GM23338 (cell line): ENCODE data around the gene SFMBT2. TPM values are rescaled to one million over a fixed set of nuclear protein-coding genes. Genes with fewer than 3 reads are reported as not detected.
A peak's percentile ranks its signal among the peaks of the same experiment; 100 is the strongest.

Experiments used
- ATAC-seq: fragments of 200-7000 bp; cut with Tn5 transposase; 3 replicates; pipeline ENCODE4 v1.9.1; 2020
- DNase-seq: peaks from one replicate; pipeline ENCODE4 v3.0.0-alpha.2; 2015; ENCODE audit warnings: low spot score
- H2AFZ ChIP-seq: fragments of 200-600 bp; sonication (generic); 2 replicates; pipeline ENCODE4 v1.8.0; 2016; ENCODE audit warnings: antibody characterized with exemption, mild to moderate bottlenecking, moderate library complexity
- H3F3A ChIP-seq: fragments of 200-600 bp; sonication (generic); replicated peaks from 2 replicates; pipeline ENCODE4 v1.8.0; 2017; ENCODE audit warnings: antibody characterized with exemption, mixed run types, low read depth
- H3K27ac ChIP-seq: fragments of 200-600 bp; sonication (generic); 2 replicates; pipeline ENCODE4 v1.6.1; 2016; ENCODE audit warnings: low read depth
- H3K27me3 ChIP-seq: fragments of 200-600 bp; sonication (generic); 2 replicates; pipeline ENCODE4 v1.8.0; 2016; ENCODE audit warnings: mild to moderate bottlenecking, mixed run types, moderate library complexity; ENCODE audit not compliant: insufficient read depth
- H3K36me3 ChIP-seq: fragments of 200-600 bp; sonication (generic); 2 replicates; pipeline ENCODE4 v1.8.0; 2016; ENCODE audit warnings: mild to moderate bottlenecking; ENCODE audit not compliant: insufficient read depth
- H3K4me1 ChIP-seq: fragments of 200-600 bp; sonication (generic); 2 replicates; pipeline ENCODE4 v1.8.0; 2016; ENCODE audit warnings: mild to moderate bottlenecking, moderate library complexity; ENCODE audit not compliant: insufficient read depth
- H3K4me2 ChIP-seq: fragments of 200-600 bp; sonication (generic); 2 replicates; pipeline ENCODE4 v1.7.1; 2017; ENCODE audit warnings: mixed run types
- H3K4me3 ChIP-seq: fragments of 200-600 bp; sonication (generic); 2 replicates; pipeline ENCODE4 v1.6.1; 2016; ENCODE audit warnings: mixed run types
- H3K79me2 ChIP-seq: fragments of 200-600 bp; sonication (generic); replicated peaks from 2 replicates; pipeline ENCODE4 v1.8.0; 2017; ENCODE audit warnings: mild to moderate bottlenecking; ENCODE audit not compliant: insufficient read depth
- H3K9me2 ChIP-seq: fragments of 200-600 bp; sonication (generic); 2 replicates; pipeline ENCODE4 v1.8.0; 2017; ENCODE audit not compliant: insufficient read depth
- H4K20me1 ChIP-seq: fragments of 200-600 bp; sonication (generic); replicated peaks from 2 replicates; pipeline ENCODE4 v1.8.0; 2017; ENCODE audit warnings: mild to moderate bottlenecking; ENCODE audit not compliant: insufficient read depth
- H3K27ac Mint-ChIP-seq: 2 replicates; pipeline ENCODE4 v1.8.0; 2020; ENCODE audit warnings: inconsistent platforms, mild to moderate bottlenecking, moderate library complexity, mixed read lengths
- H3K27me3 Mint-ChIP-seq: 3 replicates; pipeline ENCODE4 v1.8.0; 2022; ENCODE audit warnings: low read depth, mild to moderate bottlenecking, moderate library complexity, mixed read lengths, inconsistent platforms; ENCODE audit not compliant: insufficient read depth, poor library complexity
- H3K36me3 Mint-ChIP-seq: 3 replicates; pipeline ENCODE4 v1.8.0; 2021; ENCODE audit warnings: low read depth, mild to moderate bottlenecking, inconsistent platforms, moderate library complexity, mixed read lengths
- H3K4me1 Mint-ChIP-seq: 3 replicates; pipeline ENCODE4 v1.8.0; 2020; ENCODE audit warnings: mild to moderate bottlenecking, inconsistent platforms, mixed read lengths
- H3K4me3 Mint-ChIP-seq: 3 replicates; pipeline ENCODE4 v1.8.0; 2021; ENCODE audit warnings: moderate library complexity, mild to moderate bottlenecking, inconsistent platforms, mixed read lengths
- H3K9me3 Mint-ChIP-seq: 3 replicates; pipeline ENCODE4 v1.8.0; 2020; ENCODE audit warnings: moderate library complexity, mild to moderate bottlenecking, inconsistent platforms, mixed read lengths
- EZH2 ChIP-seq: fragments of 200-600 bp; sonication (generic); IDR thresholded peaks from one replicate; pipeline ENCODE4 v1.8.0; 2017; ENCODE audit warnings: antibody characterized with exemption, mild to moderate bottlenecking, low read depth; ENCODE audit not compliant: unreplicated experiment
- EZH2phosphoT487 ChIP-seq: fragments of 200-600 bp; sonication (generic); IDR thresholded peaks from one replicate; pipeline ENCODE4 v1.8.1; 2018; ENCODE audit warnings: antibody characterized with exemption; ENCODE audit not compliant: unreplicated experiment
- NANOG ChIP-seq: IDR thresholded peaks from 2 replicates; pipeline ENCODE4 v1.6.1; 2016; ENCODE audit warnings: antibody characterized with exemption, borderline replicate concordance
- POLR2AphosphoS5 ChIP-seq: IDR thresholded peaks from 2 replicates; pipeline ENCODE4 v1.6.1; 2016; ENCODE audit warnings: antibody characterized with exemption, low read depth
- STAT1 ChIP-seq: IDR thresholded peaks from one replicate; pipeline ENCODE4 v1.6.1; 2016; ENCODE audit warnings: antibody characterized with exemption; ENCODE audit not compliant: unreplicated experiment
- ZNF114 ChIP-seq: fragments of 250-450 bp; sonication (Bioruptor Pico); IDR thresholded peaks from 2 replicates; pipeline ENCODE4 v1.5.0; 2020; ENCODE audit warnings: mild to moderate bottlenecking, moderate library complexity
- ZNF331 ChIP-seq: fragments of 250-450 bp; sonication (Bioruptor Pico); IDR thresholded peaks from 2 replicates; pipeline ENCODE4 v1.5.0; 2020; ENCODE audit warnings: low read depth, mild to moderate bottlenecking, moderate library complexity
- ZNF462 ChIP-seq: fragments of 250-450 bp; sonication (Bioruptor Pico); IDR thresholded peaks from 2 replicates; pipeline ENCODE4 v1.5.0; 2020; ENCODE audit warnings: mild to moderate bottlenecking, moderate library complexity
- polyA plus RNA-seq: library from polyadenylated mRNA; unstranded; fragments of >200 nt; fragmentation: Nextera tagmentation; extraction: Ambion mirVana; gene quantifications from 2 replicates; pipeline ENCODE4 v1.2.1, GENCODE V29; 2016
- total RNA-seq: library from RNA; depleted of rRNA; stranded (reverse); fragments of >200 nt; shearing (Covaris generic); gene quantifications from 2 replicates; pipeline ENCODE4 v1.2.3, GENCODE V29; 2014

Gene SFMBT2
- total and polyA plus RNA-seq, 2 experiments from 2014 or later, result 2.7 to 6.7 TPM

DNA sequence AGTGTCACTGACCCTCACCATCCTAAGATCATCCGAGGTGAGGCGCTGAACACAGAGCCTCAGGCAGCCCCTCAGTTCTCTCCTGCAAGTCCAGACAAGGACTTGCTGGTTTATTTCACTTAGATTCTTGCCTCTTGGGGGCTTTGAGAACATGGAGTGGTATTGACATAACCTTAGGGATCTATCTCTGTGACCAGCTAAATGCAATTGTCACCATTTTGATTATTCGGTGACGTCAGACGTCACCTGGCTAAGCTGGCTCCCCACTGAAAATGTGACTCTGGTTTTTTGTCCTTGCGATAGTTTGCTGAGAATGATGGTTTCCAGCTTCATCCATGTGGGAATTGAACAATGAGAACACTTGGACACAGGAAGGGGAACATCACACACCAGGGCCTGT lies 49.2 kb upstream of the SFMBT2 start (continued):
- TF ChIP-seq ZNF462 (no peak), STAT1 (no peak), ZNF331 (CRISPR knock-in tag) (no peak), EZH2phosphoT487 (no peak), POLR2AphosphoS5 (no peak), ZNF114 (no peak), NANOG (no peak)

DNA sequence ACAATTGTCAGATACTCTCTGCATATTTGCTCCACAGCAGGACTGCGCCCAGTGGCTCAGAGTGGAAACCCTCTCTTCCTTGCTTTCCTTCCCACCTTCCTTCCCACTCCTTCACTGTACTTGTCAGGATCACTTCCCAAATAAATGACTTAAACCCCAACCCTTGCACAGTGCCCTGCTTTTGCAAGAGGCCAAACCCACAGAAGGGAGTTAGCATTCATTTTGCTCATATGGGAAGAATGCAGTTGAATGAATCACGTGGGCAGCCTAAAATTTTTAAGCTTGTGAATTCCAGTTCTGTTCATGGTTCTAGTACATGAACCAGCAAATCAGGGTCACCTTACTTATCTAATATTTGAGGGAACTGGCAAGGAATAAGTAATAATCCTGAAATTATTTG lies 47.7 kb upstream of the SFMBT2 start:
- no peaks in the 10 kb centered on the region for H3K36me3 ChIP-seq
- H3K4me1 ChIP-seq, result no peaks in the 10 kb centered on the region
- H3F3A ChIP-seq, result no peaks in the 10 kb centered on the region
- Mint-ChIP-seq H3K9me3 (peaks cover 5% of the 10 kb centered on the region), H3K4me1 (peaks cover 3% of the 10 kb centered on the region; the same call in 2 of the 3 replicates), H3K4me3 (no peak overlapping the region), H3K36me3 (peaks cover 3% of the 10 kb centered on the region; the same call in 1 of the 3 replicates), H3K27ac (no peak overlapping the region), H3K27me3 (peaks cover 8% of the 10 kb centered on the region)
- H3K9me2 ChIP-seq, result peaks cover 8% of the 10 kb centered on the region; the same call in 1 of the 2 replicates
- no peaks in the 10 kb centered on the region for H4K20me1 ChIP-seq
- H3K27me3 ChIP-seq, result no peaks in the 10 kb centered on the region
- DNase-seq (no peak), ATAC-seq (peak; percentile 61)
- H2AFZ ChIP-seq, result 0 out of 2 replicates have a peak overlapping the region, but pooled peaks have one; percentile 43
- no peak overlapping the region for H3K4me3 ChIP-seq
- no peak overlapping the region for H3K27ac ChIP-seq
- H3K79me2 ChIP-seq, result no peaks in the 10 kb centered on the region
- H3K4me2 ChIP-seq, result no peak overlapping the region
- TF ChIP-seq ZNF462 (no peak), EZH2 (no peak), POLR2AphosphoS5 (no peak), NANOG (no peak), ZNF331 (CRISPR knock-in tag) (no peak)
